GM12865 (cell line): ENCODE data around the gene AIFM2.
A peak's percentile ranks its signal among the peaks of the same experiment; 100 is the strongest.

Experiments
- DNase-seq: peaks from one replicate; pipeline ENCODE4 v3.0.0; 2010; ENCODE audit warnings: low read depth
- H3K4me3 ChIP-seq: 2 replicates; pipeline ENCODE4 v1.5.1; 2011; ENCODE audit warnings: mild to moderate bottlenecking, low read depth, low read length, control low read depth
- TF ChIP-seq, protein P1 (sequence below): IDR thresholded peaks from 2 replicates; pipeline ENCODE4 v1.5.1; 2011; ENCODE audit warnings: low read length, control low read depth, low read depth, inconsistent platforms; ENCODE audit not compliant: insufficient read depth; ENCODE audit errors: missing control alignments

The AIFM2 gene

DNA sequence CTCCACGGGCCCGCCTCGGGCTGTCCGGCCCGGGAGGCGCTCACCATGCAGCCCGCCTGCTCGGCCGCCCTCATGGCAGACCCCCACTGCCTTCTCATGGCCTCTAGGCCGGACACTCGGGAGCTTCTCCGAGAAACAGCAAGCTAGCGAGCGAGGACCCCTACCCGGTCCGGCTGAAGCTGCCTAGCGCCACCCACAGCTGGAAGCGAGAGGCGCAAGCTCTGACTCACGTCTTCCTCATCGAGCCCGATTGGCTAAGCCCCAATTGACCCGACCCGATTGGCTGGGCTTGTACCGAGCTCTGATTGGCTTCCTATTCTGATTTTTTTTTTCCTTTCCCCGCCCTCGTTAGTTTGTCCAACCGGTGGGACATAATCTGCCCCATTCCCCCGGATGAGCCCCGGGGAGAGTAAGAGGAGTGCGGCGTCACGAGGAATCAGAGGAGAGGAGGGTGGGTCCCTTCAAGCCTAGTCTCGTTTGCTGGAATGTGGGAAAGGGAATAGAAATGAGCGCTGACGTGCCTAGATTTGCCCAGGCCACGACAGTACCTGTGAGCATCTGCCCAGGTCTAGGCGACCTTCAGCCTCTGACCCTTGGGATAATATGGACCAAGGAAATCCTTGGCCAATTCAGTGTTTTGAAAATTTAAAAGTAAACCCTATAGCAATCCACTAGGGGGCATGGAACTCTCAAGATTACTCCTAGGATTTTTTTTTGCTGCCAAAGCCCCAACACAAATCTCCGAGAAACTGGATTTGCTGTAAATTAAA is 14.0 kb upstream of the AIFM2 start, which contains the start of gene TYSND1:
TSS of gene TYSND1 (minus strand) at position 212 of the 770 bp plus-strand sequence. CDS start at position 98, 114 bp downstream.
- TF ChIP-seq, protein P1, sequence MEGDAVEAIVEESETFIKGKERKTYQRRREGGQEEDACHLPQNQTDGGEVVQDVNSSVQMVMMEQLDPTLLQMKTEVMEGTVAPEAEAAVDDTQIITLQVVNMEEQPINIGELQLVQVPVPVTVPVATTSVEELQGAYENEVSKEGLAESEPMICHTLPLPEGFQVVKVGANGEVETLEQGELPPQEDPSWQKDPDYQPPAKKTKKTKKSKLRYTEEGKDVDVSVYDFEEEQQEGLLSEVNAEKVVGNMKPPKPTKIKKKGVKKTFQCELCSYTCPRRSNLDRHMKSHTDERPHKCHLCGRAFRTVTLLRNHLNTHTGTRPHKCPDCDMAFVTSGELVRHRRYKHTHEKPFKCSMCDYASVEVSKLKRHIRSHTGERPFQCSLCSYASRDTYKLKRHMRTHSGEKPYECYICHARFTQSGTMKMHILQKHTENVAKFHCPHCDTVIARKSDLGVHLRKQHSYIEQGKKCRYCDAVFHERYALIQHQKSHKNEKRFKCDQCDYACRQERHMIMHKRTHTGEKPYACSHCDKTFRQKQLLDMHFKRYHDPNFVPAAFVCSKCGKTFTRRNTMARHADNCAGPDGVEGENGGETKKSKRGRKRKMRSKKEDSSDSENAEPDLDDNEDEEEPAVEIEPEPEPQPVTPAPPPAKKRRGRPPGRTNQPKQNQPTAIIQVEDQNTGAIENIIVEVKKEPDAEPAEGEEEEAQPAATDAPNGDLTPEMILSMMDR: peak; percentile 90
- peak within 1 kb of the TSS; percentile 57 for H3K4me3 ChIP-seq
- peak; percentile 98 for DNase-seq

DNA sequence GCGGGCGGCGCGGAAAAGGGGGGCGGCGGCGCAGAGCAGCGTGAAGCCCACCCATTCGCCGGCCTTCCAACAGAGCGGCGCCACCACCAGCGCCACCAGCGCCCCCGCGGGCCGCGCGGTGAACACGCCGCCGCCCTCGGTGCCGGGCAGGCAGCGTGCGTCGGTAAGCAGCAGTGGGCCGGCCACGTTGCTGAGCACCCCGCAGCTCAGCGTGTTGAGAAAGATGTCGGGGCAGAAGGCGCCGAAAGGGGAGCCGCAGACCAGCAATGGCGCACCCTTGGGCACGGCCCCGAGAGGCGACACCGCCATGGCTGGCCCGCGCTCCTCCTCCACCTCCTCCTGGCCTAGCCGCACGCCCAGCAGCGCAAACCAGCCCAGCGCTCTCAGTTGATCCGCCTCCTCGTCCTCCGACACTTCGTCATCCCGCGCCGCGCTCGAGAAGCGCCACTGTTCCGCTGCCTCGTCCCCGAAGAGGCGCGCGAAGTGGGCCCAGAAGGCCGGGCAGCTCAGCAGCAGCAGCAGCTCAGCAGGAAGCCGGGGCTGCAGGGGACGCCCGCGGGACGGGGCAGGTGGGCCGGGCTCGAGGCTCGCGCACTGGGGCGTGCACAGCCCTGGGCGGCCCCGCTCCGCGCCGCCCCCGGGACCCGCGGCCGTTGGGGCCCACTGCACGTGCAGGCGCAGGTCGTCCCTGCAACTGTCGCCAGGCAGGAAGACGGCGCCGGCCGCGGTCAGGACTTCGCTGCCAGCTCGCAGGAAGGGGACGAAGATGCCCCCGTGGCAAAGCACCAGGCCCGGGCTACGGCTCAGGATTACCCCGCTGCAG is 13.3 kb upstream of the AIFM2 start:
- peak; percentile 82 for DNase-seq
- TF ChIP-seq, protein P1: peak; percentile 66
- H3K4me3 ChIP-seq: peak overlapping the region; percentile 57

DNA sequence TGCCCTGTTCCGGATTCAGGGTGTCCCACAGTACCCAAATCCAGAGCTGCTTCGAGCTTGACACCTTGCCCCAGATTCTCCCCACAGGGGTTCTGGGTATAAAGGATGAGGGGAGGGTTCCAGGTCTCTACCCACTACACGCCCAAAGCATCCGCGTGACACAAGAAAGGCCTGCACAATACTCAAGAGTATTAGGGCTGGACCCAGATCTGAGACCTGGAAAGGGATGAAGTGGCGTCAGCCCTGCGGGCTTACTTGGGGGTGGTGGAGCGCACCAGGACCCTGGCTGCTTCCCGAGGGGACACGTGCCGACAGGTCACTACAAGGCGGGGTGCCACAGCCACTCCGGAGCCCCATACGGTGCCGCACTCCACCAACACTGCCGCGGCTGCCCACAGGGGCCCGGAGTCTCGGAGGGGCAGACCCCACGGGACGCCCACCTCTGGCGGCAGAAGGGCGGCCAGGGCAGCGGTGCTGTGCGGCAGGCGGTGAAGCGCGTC is 12.6 kb upstream of the AIFM2 start:
- no peak for DNase-seq
- H3K4me3 ChIP-seq: peak overlapping the region; percentile 57
- TF ChIP-seq, protein P1: no peak

DNA sequence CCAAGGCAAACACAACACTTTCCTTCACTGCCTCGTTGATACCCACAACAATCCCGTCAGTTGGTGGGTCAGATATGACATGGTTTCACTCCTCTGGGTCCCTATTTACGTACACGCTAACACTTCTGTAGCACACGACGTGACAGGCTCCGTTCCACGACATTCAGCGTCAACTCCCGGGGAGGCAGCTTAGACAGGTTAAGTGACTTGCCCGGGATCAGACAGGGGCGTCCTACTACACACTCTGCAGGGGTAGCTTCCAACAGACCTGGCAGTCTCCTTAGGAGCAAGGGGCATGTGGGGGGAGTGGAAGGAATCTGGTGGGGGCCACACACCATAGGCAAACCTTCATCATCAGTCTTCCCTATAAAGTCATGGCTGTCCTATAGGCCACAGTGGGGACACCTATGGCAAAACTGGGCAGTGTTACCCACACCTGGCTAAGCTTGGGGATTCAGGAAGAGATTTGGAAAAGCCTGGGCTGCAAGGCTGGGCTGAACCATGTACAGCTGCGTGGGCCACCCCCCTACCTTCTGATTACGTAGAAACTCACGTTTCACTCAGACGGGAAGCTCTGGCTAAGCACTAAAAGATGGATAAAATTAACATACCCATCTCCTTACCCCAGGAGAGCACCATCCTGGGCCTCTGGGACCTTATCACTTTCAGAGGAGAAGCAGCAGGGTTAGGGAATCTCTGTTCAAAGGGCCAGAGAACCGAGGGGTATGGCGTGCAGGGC is 11.9 kb upstream of the AIFM2 start:
- no peak for DNase-seq
- TF ChIP-seq, protein P1: no peak
- peak overlapping the region; percentile 57 for H3K4me3 ChIP-seq

DNA sequence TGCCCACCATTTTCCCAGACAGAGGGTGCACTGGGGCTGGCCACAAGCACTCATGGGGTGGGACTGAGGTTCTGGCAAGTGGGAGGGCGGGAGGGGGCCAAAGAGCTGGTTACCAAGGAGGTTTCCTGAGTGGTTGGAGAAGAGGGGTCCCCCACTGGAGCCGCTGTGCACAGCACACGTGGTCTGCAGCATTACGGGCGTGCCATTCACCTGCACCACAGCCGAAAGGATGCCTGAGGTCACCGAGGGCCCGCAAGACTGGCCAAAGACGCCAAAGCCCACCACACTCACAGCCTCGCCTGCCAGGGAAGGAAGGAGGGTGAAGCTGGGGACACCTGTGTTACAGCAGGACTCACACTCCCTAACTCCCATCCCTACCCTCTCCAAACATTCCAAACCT is 9.9 kb upstream of the AIFM2 start:
- TF ChIP-seq, protein P1: no peak
- H3K4me3 ChIP-seq: no peak overlapping the region
- no peak for DNase-seq

DNA sequence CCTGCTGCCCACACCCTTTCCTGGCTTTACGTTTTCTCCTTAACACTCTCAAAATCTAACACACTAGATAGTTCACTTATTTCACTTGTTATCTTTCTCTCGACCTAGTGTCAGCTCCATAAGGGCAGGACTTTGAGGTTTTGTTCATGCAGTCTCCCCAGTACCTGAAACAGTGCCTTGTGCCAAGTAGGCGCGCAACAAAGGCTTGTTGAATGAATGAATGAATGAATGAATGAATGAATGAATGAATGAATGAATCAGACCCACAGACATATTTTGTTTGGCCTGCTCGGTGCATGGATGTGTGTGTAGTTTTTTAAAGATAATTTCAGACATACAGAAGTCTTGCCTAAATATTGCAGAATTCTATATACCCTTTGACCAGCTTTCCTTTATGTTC is 7.7 kb upstream of the AIFM2 start:
- TF ChIP-seq, protein P1: no peak
- no peak for DNase-seq
- no peak overlapping the region for H3K4me3 ChIP-seq
